Measurements from ENCODE around the gene FBXO44.
A peak's percentile ranks its signal among the peaks of the same experiment; 100 is the strongest.

The FBXO44 gene

GRCh38 chr1:11658542-11658941, 3.9 kb downstream of the FBXO44 start:
- Histone ChIP-seq H3K4me3 (no peak overlapping the region), H3K27me3 (peaks cover 10 to 19% (median 11%) of the 10 kb centered on the region in 11 experiments; a peak in 21 of 22 replicates), H3K4me2 (no peak overlapping the region), H3K9me3 (replicated peaks in 1 of 11) (no peaks in the 10 kb centered on the region), H3K36me3 (peaks cover 0 to 41% (median 14%) of the 10 kb centered on the region in 11 experiments; a peak in 12 of 22 replicates), H3K4me1 (peaks cover 9 to 45% (median 29%) of the 10 kb centered on the region in 10 experiments), H4K20me1 (peaks cover 0 to 9% (median 0%) of the 10 kb centered on the region in 11 experiments; a peak in 6 of 22 replicates), H3K27ac (no peak overlapping the region), H3K9ac (no peak overlapping the region)
- TF ChIP-seq Cebpa-rat (IDR thresholded peaks at IDR 0.05) = no peak

DNA sequence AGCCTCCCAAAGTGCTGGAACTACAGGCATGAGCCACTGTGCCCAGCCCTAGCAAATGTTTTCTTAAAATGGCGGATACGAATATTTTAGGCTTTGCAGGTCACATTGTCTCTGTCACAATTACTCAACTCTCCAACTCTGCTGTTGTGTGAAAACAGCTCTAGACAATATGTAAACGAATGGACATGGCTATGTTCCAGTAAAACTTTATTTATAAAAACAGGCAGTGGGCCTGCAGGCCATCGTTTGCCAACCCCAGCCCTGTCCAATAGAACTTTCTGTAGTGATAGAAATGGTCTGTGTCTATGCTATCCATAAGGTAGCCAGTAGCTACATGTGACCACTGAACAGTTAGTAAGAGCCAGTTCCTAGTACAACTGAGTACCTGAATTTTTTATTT, 5.1 kb downstream of the FBXO44 start:
- peaks cover 0 to 41% (median 14%) of the 10 kb centered on the region in 11 experiments; a peak in 12 of 22 replicates for H3K36me3 ChIP-seq

DNA sequence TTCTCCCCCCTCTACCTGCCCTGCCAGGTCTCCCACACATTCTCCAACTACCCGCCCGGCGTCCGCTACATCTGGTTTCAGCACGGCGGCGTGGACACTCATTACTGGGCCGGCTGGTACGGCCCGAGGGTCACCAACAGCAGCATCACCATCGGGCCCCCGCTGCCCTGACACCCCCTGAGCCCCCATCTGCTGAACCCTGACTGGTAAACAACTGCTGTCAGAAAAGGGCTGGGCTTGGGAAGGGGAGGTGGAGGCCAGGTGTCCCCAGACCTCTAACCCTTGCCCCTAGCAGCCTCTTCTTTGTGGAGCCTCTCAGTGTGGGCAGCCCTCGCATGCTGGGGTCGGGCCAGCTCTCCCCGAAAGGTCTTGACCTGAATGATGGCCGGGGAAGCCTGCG, 6.4 kb downstream of the FBXO44 start:
- H4K20me1 ChIP-seq = peaks cover 0 to 7% (median 0%) of the 10 kb centered on the region in 11 experiments; a peak in 2 of 22 replicates
- H3K4me2 ChIP-seq = no peak overlapping the region
- no peak overlapping the region for H3K27ac ChIP-seq
- no peak overlapping the region for H3K4me3 ChIP-seq
- H3K9ac ChIP-seq = no peak overlapping the region
- peaks cover 0 to 41% (median 14%) of the 10 kb centered on the region in 11 experiments; a peak in 12 of 22 replicates for H3K36me3 ChIP-seq
- H3K4me1 ChIP-seq = peaks cover 0 to 45% (median 35%) of the 10 kb centered on the region in 10 experiments; a peak in 16 of 20 replicates
- TF ChIP-seq Cebpa-rat (IDR thresholded peaks at IDR 0.05) = no peak
- H3K27me3 ChIP-seq = no peaks in the 10 kb centered on the region
- H3K9me3 ChIP-seq (replicated peaks in 1 of 11) = no peaks in the 10 kb centered on the region

More for the DNA sequence above, 5.1 kb downstream of the FBXO44 start:
- Histone ChIP-seq H4K20me1 (peaks cover 0 to 7% (median 0%) of the 10 kb centered on the region in 11 experiments; a peak in 5 of 22 replicates), H3K9ac (no peak overlapping the region), H3K4me3 (no peak overlapping the region), H3K9me3 (replicated peaks in 1 of 11) (no peaks in the 10 kb centered on the region), H3K27ac (no peak overlapping the region), H3K4me1 (peaks cover 9 to 42% (median 35%) of the 10 kb centered on the region in 10 experiments), H3K4me2 (no peak overlapping the region), H3K27me3 (peaks cover 0 to 9% (median 0%) of the 10 kb centered on the region in 11 experiments; a peak in 4 of 22 replicates)
- no peak for TF ChIP-seq Cebpa-rat (IDR thresholded peaks at IDR 0.05)

DNA sequence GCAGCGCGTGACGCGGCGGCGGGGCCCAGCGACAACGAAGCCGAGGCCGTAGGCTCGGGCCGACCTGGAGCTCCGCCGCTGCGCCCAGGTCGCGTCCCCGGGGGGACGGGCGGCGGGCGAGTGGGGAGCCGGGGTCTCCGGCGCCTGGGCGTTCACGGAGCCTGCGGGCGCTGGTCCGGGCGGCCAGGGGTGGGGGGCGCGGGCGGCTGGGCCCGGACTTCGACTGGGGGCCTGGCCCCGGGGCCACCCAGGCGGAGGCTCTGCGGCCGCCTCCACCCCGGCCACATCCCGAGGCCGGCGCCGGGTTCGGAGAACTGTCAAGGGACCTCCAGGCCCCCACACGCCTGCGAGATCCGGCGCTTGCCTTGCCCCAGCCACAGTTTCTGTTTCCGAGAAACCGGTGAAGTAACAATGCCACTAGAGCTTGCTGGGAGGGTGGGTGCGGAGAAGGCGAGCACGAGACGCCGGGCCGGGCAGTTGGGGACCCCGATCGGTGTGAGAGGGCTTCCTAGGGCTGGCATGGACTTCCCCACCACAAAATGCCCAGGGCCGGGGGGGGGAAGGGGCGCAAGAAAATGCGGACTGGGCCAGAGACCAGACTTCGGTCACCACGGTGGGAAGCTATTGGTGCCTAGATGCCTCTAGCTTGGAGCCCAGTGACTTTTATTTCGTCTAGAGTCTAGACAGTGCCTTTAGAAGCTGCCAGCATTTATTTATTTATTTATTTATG, 9.8 kb downstream of the FBXO44 start:
- Histone ChIP-seq H3K9ac (peak overlapping the region; percentile 77 to 89 (median 86)), H3K27ac (peak overlapping the region; percentile 74 to 92 (median 81)), H3K27me3 (no peaks in the 10 kb centered on the region), H4K20me1 (peaks cover 0 to 18% (median 6%) of the 10 kb centered on the region in 11 experiments; a peak in 5 of 22 replicates), H3K9me3 (replicated peaks in 1 of 11) (no peaks in the 10 kb centered on the region), H3K4me2 (peak overlapping the region; percentile 79 to 94 (median 89)), H3K36me3 (peaks cover 8 to 50% (median 18%) of the 10 kb centered on the region in 11 experiments; a peak in 20 of 22 replicates), H3K4me3 (peak overlapping the region; percentile 57 to 76 (median 66)), H3K4me1 (peaks cover 5 to 64% (median 52%) of the 10 kb centered on the region in 10 experiments; a peak in 17 of 20 replicates)
- TF ChIP-seq Cebpa-rat (IDR thresholded peaks at IDR 0.05) = peak in 2 of 11 experiments; percentile 10 to 57; a peak in 1 of 22 replicates

DNA sequence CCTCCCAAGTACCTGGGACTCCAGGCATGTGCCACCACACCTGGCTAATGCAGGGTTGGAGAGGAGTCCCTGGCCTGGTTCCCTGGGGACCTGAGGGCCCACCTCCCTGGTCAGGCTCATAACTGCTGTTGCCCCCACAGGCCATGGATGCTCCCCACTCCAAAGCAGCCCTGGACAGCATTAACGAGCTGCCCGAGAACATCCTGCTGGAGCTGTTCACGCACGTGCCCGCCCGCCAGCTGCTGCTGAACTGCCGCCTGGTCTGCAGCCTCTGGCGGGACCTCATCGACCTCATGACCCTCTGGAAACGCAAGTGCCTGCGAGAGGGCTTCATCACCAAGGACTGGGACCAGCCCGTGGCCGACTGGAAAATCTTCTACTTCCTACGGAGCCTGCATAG, 13.8 kb downstream of the FBXO44 start:
- Histone ChIP-seq H3K4me3 (no peak overlapping the region), H3K4me1 (peaks cover 24 to 58% (median 43%) of the 10 kb centered on the region in 10 experiments), H3K36me3 (peaks cover 25 to 60% (median 48%) of the 10 kb centered on the region in 11 experiments), H3K27ac (no peak overlapping the region), H3K9ac (peak overlapping the region in 3 of 11 experiments; percentile 2 to 39 (median 7); a peak in 3 of 22 replicates), H3K27me3 (no peaks in the 10 kb centered on the region), H3K9me3 (replicated peaks in 1 of 11) (no peaks in the 10 kb centered on the region), H4K20me1 (peaks cover 0 to 32% (median 22%) of the 10 kb centered on the region in 11 experiments; a peak in 15 of 22 replicates), H3K4me2 (peak overlapping the region in 6 of 11 experiments; percentile 32 to 49 (median 38); a peak in 10 of 22 replicates)
- no peak for TF ChIP-seq Cebpa-rat (IDR thresholded peaks at IDR 0.05)

GRCh38 chr1:11670747-11671146, 16.1 kb downstream of the FBXO44 start:
- peak overlapping the region in 3 of 11 experiments; percentile 26 to 65 (median 48); a peak in 4 of 22 replicates for H3K4me2 ChIP-seq
- no peak overlapping the region; a peak in 1 of 22 replicates for H3K27ac ChIP-seq
- H3K4me3 ChIP-seq = no peak overlapping the region
- H4K20me1 ChIP-seq = peaks cover 0 to 53% (median 37%) of the 10 kb centered on the region in 11 experiments; a peak in 17 of 22 replicates
- H3K36me3 ChIP-seq = peaks cover 45 to 82% (median 70%) of the 10 kb centered on the region in 11 experiments
- no peak overlapping the region; a peak in 1 of 22 replicates for H3K9ac ChIP-seq
- H3K4me1 ChIP-seq = peaks cover 19 to 45% (median 30%) of the 10 kb centered on the region in 10 experiments
- H3K27me3 ChIP-seq = no peaks in the 10 kb centered on the region
- no peaks in the 10 kb centered on the region for H3K9me3 ChIP-seq (replicated peaks in 1 of 11)
- no peak for TF ChIP-seq Cebpa-rat (IDR thresholded peaks at IDR 0.05)

- peaks cover 19 to 41% (median 26%) of the 10 kb centered on the region in 10 experiments for H3K4me1 ChIP-seq
- TF ChIP-seq Cebpa-rat (IDR thresholded peaks at IDR 0.05) = no peak
- H3K27me3 ChIP-seq = no peaks in the 10 kb centered on the region
- H3K27ac ChIP-seq = no peak overlapping the region
- no peak overlapping the region for H3K4me3 ChIP-seq
- H4K20me1 ChIP-seq = peaks cover 0 to 57% (median 41%) of the 10 kb centered on the region in 11 experiments; a peak in 17 of 22 replicates
- peak overlapping the region in 2 of 11 experiments; percentile 24 to 29; a peak in 2 of 22 replicates for H3K4me2 ChIP-seq
- no peaks in the 10 kb centered on the region for H3K9me3 ChIP-seq (replicated peaks in 1 of 11)
- H3K9ac ChIP-seq = no peak overlapping the region
- peaks cover 50 to 87% (median 75%) of the 10 kb centered on the region in 11 experiments for H3K36me3 ChIP-seq
Observed at GRCh38 chr1:11671205-11671543, 16.5 kb downstream of the FBXO44 start.

GRCh38 chr1:11671544-11672286, 17.0 kb downstream of the FBXO44 start:
- no peak for TF ChIP-seq Cebpa-rat (IDR thresholded peaks at IDR 0.05)
- Histone ChIP-seq H3K9ac (no peak overlapping the region), H3K27ac (no peak overlapping the region), H3K4me3 (no peak overlapping the region), H3K27me3 (no peaks in the 10 kb centered on the region), H3K4me2 (peak overlapping the region in 2 of 11 experiments; percentile 24 to 29; a peak in 2 of 22 replicates), H4K20me1 (peaks cover 0 to 62% (median 46%) of the 10 kb centered on the region in 11 experiments; a peak in 17 of 22 replicates), H3K36me3 (peaks cover 55 to 89% (median 78%) of the 10 kb centered on the region in 11 experiments), H3K9me3 (replicated peaks in 1 of 11) (no peaks in the 10 kb centered on the region), H3K4me1 (peaks cover 18 to 36% (median 23%) of the 10 kb centered on the region in 10 experiments)

Data from BLaER1 treated with 17β-estradiol and CSF1 and Interleukin-3, amounts not matched to agents 10 nM and 100 nM (cell line).